A549 (cell line): ENCODE data around the gene CCKAR. TPM values are rescaled to one million over a fixed set of nuclear protein-coding genes. Genes with fewer than 3 reads are reported as not detected.

Source experiments
- ATAC-seq, 2 experiments: fragments of 200-7000 bp in 1 of 2; fragments of >200 bp in 1 of 2; cut with Nextera tagmentation in 1 of 2; cut with Tn5 transposase in 1 of 2; 3 replicates each; pipeline versions ENCODE4 v1.8.0 to v1.9.1; 2018 to 2020; ENCODE audit warnings: mild to moderate bottlenecking in 1 of 2, moderate library complexity in 1 of 2
- CTCF ChIA-PET: fragments of 300-600 bp; sonication (Branson Sonifier 250); formaldehyde crosslinking; extraction: SDS; loops from one replicate; lab custom pipeline; 2021; ENCODE audit warnings: antibody characterized with exemption, inconsistent platforms; lab: Yijun Ruan, JAX
- POLR2A ChIA-PET: fragments of 350-600 bp; formaldehyde crosslinking; extraction: SDS; loops from one replicate; lab custom pipeline; 2021; ENCODE audit warnings: antibody characterized with exemption, inconsistent platforms; lab: Yijun Ruan, JAX
- DNase-seq, 2 experiments: peaks; one replicate each; pipeline versions ENCODE4 v3.0.0 to v3.0.0-alpha.2; 2011 to 2016; ENCODE audit warnings: low read depth in 1 of 2, low spot score in 1 of 2
- FAIRE-seq: peaks from 2 replicates; lab custom pipeline; 2011; peaks lifted over from hg19 to GRCh38; lab: Jason Lieb, UNC
- H3K27ac ChIP-seq, 2 experiments: fragments of >200 bp; sonication (Bioruptor Twin); formaldehyde crosslinking; 3 replicates each; pipeline ENCODE4 v1.5.1; 2016 to 2017
- H3K4me1 ChIP-seq: fragments of >200 bp; sonication (Bioruptor Twin); formaldehyde crosslinking; 3 replicates; pipeline ENCODE4 v1.6.1; 2016
- H3K4me2 ChIP-seq: fragments of >200 bp; sonication (Bioruptor Twin); formaldehyde crosslinking; 3 replicates; pipeline ENCODE4 v1.6.1; 2016
- H3K4me3 ChIP-seq: fragments of >200 bp; sonication (Bioruptor Twin); formaldehyde crosslinking; 3 replicates; pipeline ENCODE4 v1.5.1; 2016
- H3K9me3 ChIP-seq: fragments of >200 bp; sonication (Bioruptor Twin); formaldehyde crosslinking; 3 replicates; pipeline ENCODE4 v1.6.1; 2016
- CBX8 ChIP-seq: fragments of 200-600 bp; sonication (generic); IDR thresholded peaks from 2 replicates; pipeline ENCODE4 v1.6.1; 2016
- CHD4 ChIP-seq: fragments of 200-600 bp; sonication (generic); IDR thresholded peaks from 2 replicates; pipeline ENCODE4 v1.6.1; 2016; ENCODE audit warnings: antibody characterized with exemption, mild to moderate bottlenecking, borderline replicate concordance
- FOSB ChIP-seq: fragments of 250-450 bp; sonication (Bioruptor Pico); IDR thresholded peaks from 2 replicates; pipeline ENCODE4 v1.5.0; 2020; ENCODE audit warnings: mild to moderate bottlenecking, moderate library complexity
- GATA3 ChIP-seq: IDR thresholded peaks from 2 replicates; pipeline ENCODE4 v1.6.1; 2012; ENCODE audit warnings: borderline replicate concordance
- HDAC2 ChIP-seq: fragments of 200-600 bp; sonication (generic); IDR thresholded peaks from 2 replicates; pipeline ENCODE4 v1.6.1; 2016
- HOXA7 ChIP-seq: fragments of 250-450 bp; sonication (Bioruptor Pico); IDR thresholded peaks from 2 replicates; pipeline ENCODE4 v1.5.0; 2020; ENCODE audit warnings: mild to moderate bottlenecking, moderate library complexity
- NR3C1 ChIP-seq: fragments of >200 bp; sonication (Bioruptor Twin); formaldehyde crosslinking; IDR thresholded peaks from 3 replicates; pipeline ENCODE4 v1.6.1; 2017
- POLR2A ChIP-seq: IDR thresholded peaks from 2 replicates; pipeline ENCODE4 v1.6.1; 2012; ENCODE audit warnings: mild to moderate bottlenecking, low read length
- RAD21 ChIP-seq, 2 experiments: fragments of >200 bp in 1 of 2; sonication (Bioruptor Twin) in 1 of 2; formaldehyde crosslinking in 1 of 2; IDR thresholded peaks in 1 of 2; conservative IDR thresholded peaks in 1 of 2; 2 replicates in 1 of 2; 3 replicates in 1 of 2; pipeline ENCODE4 v1.6.1; 2012 to 2018; ENCODE audit warnings: inconsistent platforms in 1 of 2
- RFX5 ChIP-seq: fragments of 450-650 bp; IDR thresholded peaks from 2 replicates; pipeline ENCODE4 v1.7.1; 2014; ENCODE audit warnings: antibody characterized with exemption, mild to moderate bottlenecking, moderate library complexity
- SMC3 ChIP-seq: fragments of >200 bp; sonication (Bioruptor Twin); formaldehyde crosslinking; IDR thresholded peaks from 3 replicates; pipeline ENCODE4 v1.6.1; 2018; ENCODE audit warnings: inconsistent platforms
- ZC3H11A ChIP-seq: fragments of 450-650 bp; IDR thresholded peaks from 2 replicates; pipeline ENCODE4 v1.6.1; 2014; ENCODE audit warnings: antibody characterized with exemption, mild to moderate bottlenecking
- WGBS: methylation state at CpG from one replicate; pipeline ENCODE4 v1.1.6; 2017; ENCODE audit errors: missing lambda C conversion rate; 5-methylcytosine and 5-hydroxymethylcytosine counted together
- polyA minus RNA-seq: library from RNA; depleted of rRNA, polyadenylated mRNA; stranded (reverse); fragments of >200 nt; gene quantifications from 2 replicates; pipeline ENCODE4 v1.2.3, GENCODE V29; 2011; rRNA and poly(A)+ RNA removed
- polyA plus RNA-seq, 4 experiments: library from polyadenylated mRNA; depleted of rRNA in 3 of 4; stranded (reverse); fragments of >200 nt; fragmentation: RNase III in 1 of 4; extraction: RNeasy Plus Mini Kit Qiagen cat#74134 plus additional on column Dnase treatment in 1 of 4; gene quantifications; 2 replicates in 3 of 4; 3 replicates in 1 of 4; pipeline ENCODE4 v1.2.3, GENCODE V29; 2011 to 2017
- TF ChIP-seq, protein P1 (sequence below): IDR thresholded peaks from 2 replicates; pipeline ENCODE4 v1.6.1; 2012
- TF ChIP-seq, protein P2 (sequence below): fragments of 150-350 bp; IDR thresholded peaks from 2 replicates; pipeline ENCODE4 v1.6.1; 2014; ENCODE audit warnings: low read depth, mild to moderate bottlenecking, low read length
- TF ChIP-seq, protein P3 (sequence below): fragments of 200-600 bp; sonication (generic); IDR thresholded peaks from 2 replicates; pipeline ENCODE4 v1.6.1; 2016; ENCODE audit warnings: antibody characterized with exemption, mild to moderate bottlenecking, moderate library complexity

Gene CCKAR, protein sequence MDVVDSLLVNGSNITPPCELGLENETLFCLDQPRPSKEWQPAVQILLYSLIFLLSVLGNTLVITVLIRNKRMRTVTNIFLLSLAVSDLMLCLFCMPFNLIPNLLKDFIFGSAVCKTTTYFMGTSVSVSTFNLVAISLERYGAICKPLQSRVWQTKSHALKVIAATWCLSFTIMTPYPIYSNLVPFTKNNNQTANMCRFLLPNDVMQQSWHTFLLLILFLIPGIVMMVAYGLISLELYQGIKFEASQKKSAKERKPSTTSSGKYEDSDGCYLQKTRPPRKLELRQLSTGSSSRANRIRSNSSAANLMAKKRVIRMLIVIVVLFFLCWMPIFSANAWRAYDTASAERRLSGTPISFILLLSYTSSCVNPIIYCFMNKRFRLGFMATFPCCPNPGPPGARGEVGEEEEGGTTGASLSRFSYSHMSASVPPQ
- polyA plus RNA-seq (2011; rRNA removed) (not detected in 2 replicates), polyA plus RNA-seq (2017; fragmentation: RNase III; extraction: RNeasy Plus Mini Kit Qiagen cat#74134 plus additional on column Dnase treatment) (not detected in 3 replicates), polyA minus RNA-seq (not detected in 2 replicates)
- not detected in 2 replicates for polyA plus RNA-seq (2012; cell fraction: cytosol; rRNA removed)
- not detected in 2 replicates for polyA plus RNA-seq (2012; cell fraction: nucleus; rRNA removed)

DNA sequence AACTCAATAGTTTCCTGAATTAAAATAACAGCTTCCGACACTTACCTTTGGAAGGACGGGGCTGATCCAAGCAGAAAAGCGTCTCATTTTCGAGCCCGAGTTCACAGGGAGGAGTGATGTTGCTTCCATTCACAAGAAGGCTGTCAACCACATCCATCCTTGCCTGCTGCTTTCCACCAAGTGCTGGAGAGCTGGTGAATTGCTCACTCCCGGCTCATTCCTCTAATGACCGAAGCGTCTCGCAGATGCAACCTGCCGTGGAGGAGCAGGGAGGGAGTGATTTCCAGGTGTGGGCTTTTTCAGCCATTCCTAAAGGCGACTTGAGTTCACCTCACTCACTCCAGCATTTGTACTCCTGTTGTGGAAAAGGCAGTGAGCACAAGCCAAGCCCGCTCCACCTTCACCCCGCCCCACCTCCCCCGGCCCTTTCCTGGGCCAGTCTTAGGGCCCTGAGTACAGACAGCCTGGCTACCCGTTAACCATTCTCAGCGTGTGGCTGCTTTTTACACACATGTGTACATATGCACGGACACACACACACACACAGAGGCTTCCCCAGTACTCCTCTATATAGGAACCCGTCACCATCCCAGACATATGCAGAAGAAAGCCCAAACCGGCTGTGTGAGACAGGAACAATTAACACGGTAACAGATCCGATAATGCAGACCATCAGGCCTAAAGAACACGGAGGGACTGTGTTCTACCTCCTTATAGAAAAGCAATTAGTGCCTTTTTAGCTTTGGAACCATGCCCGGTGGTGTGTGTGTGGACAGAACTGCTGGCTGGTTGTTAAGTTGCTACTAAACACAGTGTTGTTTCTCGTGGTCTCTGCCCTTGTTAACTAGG is at the start of gene CCKAR:
TSS of gene CCKAR (minus strand) at position 374 of the 849 bp plus-strand sequence. CDS start at position 157, 217 bp downstream.
- POLR2A ChIA-PET = no interaction called here
- Histone ChIP-seq H3K9me3 (no peaks in the 10 kb centered on the region), H3K4me1 (no peaks in the 10 kb centered on the region), H3K27ac (no peak within 1 kb of the TSS), H3K4me2 (no peak within 1 kb of the TSS)
- WGBS = 58% methylated on average over 24 of the region's 24 CpGs
- CTCF ChIA-PET = no interaction called here
- ATAC-seq (no peak), DNase-seq (no peak), FAIRE-seq (no peak)
- TF ChIP-seq SMC3 (no peak), FOSB (no peak), CHD4 (no peak), RFX5 (no peak)
- TF ChIP-seq, protein P1, sequence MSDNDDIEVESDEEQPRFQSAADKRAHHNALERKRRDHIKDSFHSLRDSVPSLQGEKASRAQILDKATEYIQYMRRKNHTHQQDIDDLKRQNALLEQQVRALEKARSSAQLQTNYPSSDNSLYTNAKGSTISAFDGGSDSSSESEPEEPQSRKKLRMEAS = no peak
- TF ChIP-seq, all 56 proteins: peak for 0
- no peak within 1 kb of the TSS for H3K4me3 ChIP-seq

DNA sequence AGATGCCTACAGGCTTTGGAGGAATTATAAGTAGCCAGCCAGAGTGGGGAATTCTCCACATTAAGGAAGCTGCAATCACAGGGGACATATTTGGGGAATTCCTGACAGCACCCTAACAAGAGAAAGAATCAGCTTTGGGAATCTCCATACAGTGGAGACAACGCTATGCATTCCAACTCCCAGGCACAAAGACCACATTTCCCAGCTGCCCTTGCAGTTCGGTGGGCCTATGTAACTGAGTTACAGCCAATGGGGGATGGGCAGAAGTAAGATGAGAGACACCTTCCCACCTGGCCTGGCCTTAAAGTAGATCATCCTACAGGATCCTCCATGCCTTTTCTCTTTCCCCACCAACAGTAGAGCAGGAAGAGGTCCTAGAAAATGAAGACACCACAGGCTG is 43.4 kb upstream of the CCKAR start:
- no peak overlapping the region for H3K4me2 ChIP-seq
- no peak overlapping the region for H3K27ac ChIP-seq
- FAIRE-seq (no peak), ATAC-seq (no peak), DNase-seq (no peak)
- ChIA-PET POLR2A (no interaction called here), CTCF (no interaction called here)
- H3K4me1 ChIP-seq = no peaks in the 10 kb centered on the region
- no peak overlapping the region for H3K4me3 ChIP-seq
- H3K9me3 ChIP-seq = no peaks in the 10 kb centered on the region
- 63% methylated on average over 2 of the region's 2 CpGs for WGBS
- TF ChIP-seq HOXA7 (CRISPR knock-in tag) (no peak), POLR2A (no peak), HDAC2 (no peak), RAD21 (conservative IDR thresholded peaks at IDR 0.05 in 1 of 2, IDR thresholded peaks at IDR 0.05 in 1 of 2) (no peak), NR3C1 (no peak), GATA3 (no peak), ZC3H11A (no peak), CBX8 (no peak)
- TF ChIP-seq, protein P2, sequence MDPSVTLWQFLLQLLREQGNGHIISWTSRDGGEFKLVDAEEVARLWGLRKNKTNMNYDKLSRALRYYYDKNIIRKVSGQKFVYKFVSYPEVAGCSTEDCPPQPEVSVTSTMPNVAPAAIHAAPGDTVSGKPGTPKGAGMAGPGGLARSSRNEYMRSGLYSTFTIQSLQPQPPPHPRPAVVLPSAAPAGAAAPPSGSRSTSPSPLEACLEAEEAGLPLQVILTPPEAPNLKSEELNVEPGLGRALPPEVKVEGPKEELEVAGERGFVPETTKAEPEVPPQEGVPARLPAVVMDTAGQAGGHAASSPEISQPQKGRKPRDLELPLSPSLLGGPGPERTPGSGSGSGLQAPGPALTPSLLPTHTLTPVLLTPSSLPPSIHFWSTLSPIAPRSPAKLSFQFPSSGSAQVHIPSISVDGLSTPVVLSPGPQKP = no peak
- TF ChIP-seq, protein P3, sequence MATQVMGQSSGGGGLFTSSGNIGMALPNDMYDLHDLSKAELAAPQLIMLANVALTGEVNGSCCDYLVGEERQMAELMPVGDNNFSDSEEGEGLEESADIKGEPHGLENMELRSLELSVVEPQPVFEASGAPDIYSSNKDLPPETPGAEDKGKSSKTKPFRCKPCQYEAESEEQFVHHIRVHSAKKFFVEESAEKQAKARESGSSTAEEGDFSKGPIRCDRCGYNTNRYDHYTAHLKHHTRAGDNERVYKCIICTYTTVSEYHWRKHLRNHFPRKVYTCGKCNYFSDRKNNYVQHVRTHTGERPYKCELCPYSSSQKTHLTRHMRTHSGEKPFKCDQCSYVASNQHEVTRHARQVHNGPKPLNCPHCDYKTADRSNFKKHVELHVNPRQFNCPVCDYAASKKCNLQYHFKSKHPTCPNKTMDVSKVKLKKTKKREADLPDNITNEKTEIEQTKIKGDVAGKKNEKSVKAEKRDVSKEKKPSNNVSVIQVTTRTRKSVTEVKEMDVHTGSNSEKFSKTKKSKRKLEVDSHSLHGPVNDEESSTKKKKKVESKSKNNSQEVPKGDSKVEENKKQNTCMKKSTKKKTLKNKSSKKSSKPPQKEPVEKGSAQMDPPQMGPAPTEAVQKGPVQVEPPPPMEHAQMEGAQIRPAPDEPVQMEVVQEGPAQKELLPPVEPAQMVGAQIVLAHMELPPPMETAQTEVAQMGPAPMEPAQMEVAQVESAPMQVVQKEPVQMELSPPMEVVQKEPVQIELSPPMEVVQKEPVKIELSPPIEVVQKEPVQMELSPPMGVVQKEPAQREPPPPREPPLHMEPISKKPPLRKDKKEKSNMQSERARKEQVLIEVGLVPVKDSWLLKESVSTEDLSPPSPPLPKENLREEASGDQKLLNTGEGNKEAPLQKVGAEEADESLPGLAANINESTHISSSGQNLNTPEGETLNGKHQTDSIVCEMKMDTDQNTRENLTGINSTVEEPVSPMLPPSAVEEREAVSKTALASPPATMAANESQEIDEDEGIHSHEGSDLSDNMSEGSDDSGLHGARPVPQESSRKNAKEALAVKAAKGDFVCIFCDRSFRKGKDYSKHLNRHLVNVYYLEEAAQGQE = no peak
